SU-DHL-6 (cell line): ENCODE data around the gene TMEM170B.

Experiments used
- H2AFZ ChIP-seq: fragments of 200-600 bp; sonication (generic); 2 replicates; pipeline ENCODE4 v1.6.1; 2014; ENCODE audit warnings: low read depth, mild to moderate bottlenecking, moderate library complexity, mixed read lengths, antibody characterized with exemption, low read length; ENCODE audit not compliant: severe bottlenecking
- H3F3A ChIP-seq: fragments of 200-600 bp; shearing (Covaris generic); 2 replicates; pipeline ENCODE4 v1.6.0; 2016; ENCODE audit warnings: antibody characterized with exemption, mild to moderate bottlenecking; ENCODE audit not compliant: insufficient read depth
- H3K27ac ChIP-seq: fragments of 200-600 bp; sonication (generic); 2 replicates; pipeline ENCODE4 v1.5.1; 2016; ENCODE audit warnings: low read depth, mild to moderate bottlenecking, low read length, moderate library complexity, mixed read lengths
- H3K27me3 ChIP-seq: fragments of 200-600 bp; sonication (generic), shearing (Covaris generic); 2 replicates; pipeline ENCODE4 v1.6.0; 2014; ENCODE audit warnings: mild to moderate bottlenecking, low read length
- H3K36me3 ChIP-seq: fragments of 200-600 bp; sonication (generic); 2 replicates; pipeline ENCODE4 v1.6.1; 2014; ENCODE audit warnings: mild to moderate bottlenecking, low read length, mixed read lengths
- H3K4me2 ChIP-seq: fragments of 300-600, 200-600 bp; shearing (Covaris generic), sonication (generic); 2 replicates; pipeline ENCODE4 v1.6.0; 2014; ENCODE audit warnings: low read length, low read depth, mild to moderate bottlenecking; ENCODE audit not compliant: poor library complexity, severe bottlenecking
- H3K4me3 ChIP-seq: fragments of 200-600 bp; sonication (generic); 2 replicates; pipeline ENCODE4 v1.5.1; 2014; ENCODE audit warnings: antibody characterized with exemption, low read length, mild to moderate bottlenecking, mixed read lengths; ENCODE audit not compliant: insufficient read depth, poor library complexity, severe bottlenecking
- H3K79me2 ChIP-seq: fragments of 200-600 bp; sonication (generic); 2 replicates; pipeline ENCODE4 v1.6.1; 2014; ENCODE audit warnings: mild to moderate bottlenecking, low read length, moderate library complexity; ENCODE audit not compliant: insufficient read depth
- H3K9ac ChIP-seq: fragments of 200-600 bp; sonication (generic); 2 replicates; pipeline ENCODE4 v1.7.0; 2014; ENCODE audit warnings: mild to moderate bottlenecking, low read length
- H3K9me2 ChIP-seq: fragments of 200-600 bp; sonication (generic); replicated peaks from 2 replicates; pipeline ENCODE4 v1.6.1; 2014; ENCODE audit warnings: low read length; ENCODE audit not compliant: insufficient read depth
- H3K9me3 ChIP-seq: fragments of 200-600 bp; sonication (generic); 2 replicates; pipeline ENCODE4 v1.6.1; 2014; ENCODE audit warnings: low read length, mixed read lengths; ENCODE audit not compliant: insufficient read depth
- H4K20me1 ChIP-seq: fragments of 200-600 bp; sonication (generic); 2 replicates; pipeline ENCODE4 v1.6.1; 2014; ENCODE audit warnings: low read depth, mild to moderate bottlenecking, antibody characterized with exemption, low read length, moderate library complexity, mixed read lengths
- EZH2phosphoT487 ChIP-seq: fragments of 200-600 bp; sonication (generic), shearing (Covaris generic); conservative IDR thresholded peaks from 2 replicates; pipeline ENCODE4 v1.6.1; 2018; ENCODE audit warnings: mild to moderate bottlenecking, antibody characterized with exemption, low read length, moderate library complexity, mixed read lengths
- TF ChIP-seq, protein P1 (sequence below): fragments of 200-600 bp; sonication (generic); IDR thresholded peaks from one replicate; pipeline ENCODE4 v1.5.1; 2017; ENCODE audit warnings: antibody characterized with exemption, mild to moderate bottlenecking, low read length, moderate library complexity; ENCODE audit not compliant: insufficient read depth, poor library complexity, severe bottlenecking

TMEM170B gene

DNA sequence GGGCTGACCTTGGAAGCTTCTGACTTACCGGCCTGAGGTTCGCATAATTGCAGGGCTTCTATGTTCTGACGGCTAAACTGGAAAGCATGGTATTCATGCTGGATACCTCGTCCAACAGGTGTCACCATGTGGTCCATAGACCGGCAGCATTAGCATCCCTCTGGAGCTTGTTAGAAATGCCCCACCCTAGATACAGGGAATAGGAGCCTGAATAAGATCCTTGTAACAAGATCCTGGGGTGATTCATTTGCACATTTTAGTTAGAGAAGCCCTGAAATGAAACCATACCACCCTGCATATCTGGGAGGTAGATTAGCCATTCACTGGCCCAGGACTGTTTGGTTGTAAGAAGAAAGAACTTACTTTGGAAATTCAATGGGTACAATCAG lies 77.7 kb downstream of the TMEM170B start:
- Histone ChIP-seq H3K36me3 (no peaks in the 10 kb centered on the region), H2AFZ (no peak overlapping the region), H3K9me2 (no peaks in the 10 kb centered on the region), H4K20me1 (no peaks in the 10 kb centered on the region), H3K9me3 (no peaks in the 10 kb centered on the region), H3K27me3 (no peaks in the 10 kb centered on the region), H3F3A (no peaks in the 10 kb centered on the region), H3K9ac (no peak overlapping the region), H3K79me2 (no peaks in the 10 kb centered on the region), H3K4me3 (no peak overlapping the region), H3K27ac (no peak overlapping the region), H3K4me2 (no peak overlapping the region)
- TF ChIP-seq, protein P1, sequence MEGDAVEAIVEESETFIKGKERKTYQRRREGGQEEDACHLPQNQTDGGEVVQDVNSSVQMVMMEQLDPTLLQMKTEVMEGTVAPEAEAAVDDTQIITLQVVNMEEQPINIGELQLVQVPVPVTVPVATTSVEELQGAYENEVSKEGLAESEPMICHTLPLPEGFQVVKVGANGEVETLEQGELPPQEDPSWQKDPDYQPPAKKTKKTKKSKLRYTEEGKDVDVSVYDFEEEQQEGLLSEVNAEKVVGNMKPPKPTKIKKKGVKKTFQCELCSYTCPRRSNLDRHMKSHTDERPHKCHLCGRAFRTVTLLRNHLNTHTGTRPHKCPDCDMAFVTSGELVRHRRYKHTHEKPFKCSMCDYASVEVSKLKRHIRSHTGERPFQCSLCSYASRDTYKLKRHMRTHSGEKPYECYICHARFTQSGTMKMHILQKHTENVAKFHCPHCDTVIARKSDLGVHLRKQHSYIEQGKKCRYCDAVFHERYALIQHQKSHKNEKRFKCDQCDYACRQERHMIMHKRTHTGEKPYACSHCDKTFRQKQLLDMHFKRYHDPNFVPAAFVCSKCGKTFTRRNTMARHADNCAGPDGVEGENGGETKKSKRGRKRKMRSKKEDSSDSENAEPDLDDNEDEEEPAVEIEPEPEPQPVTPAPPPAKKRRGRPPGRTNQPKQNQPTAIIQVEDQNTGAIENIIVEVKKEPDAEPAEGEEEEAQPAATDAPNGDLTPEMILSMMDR, result no peak
- TF ChIP-seq EZH2phosphoT487, result no peak

DNA sequence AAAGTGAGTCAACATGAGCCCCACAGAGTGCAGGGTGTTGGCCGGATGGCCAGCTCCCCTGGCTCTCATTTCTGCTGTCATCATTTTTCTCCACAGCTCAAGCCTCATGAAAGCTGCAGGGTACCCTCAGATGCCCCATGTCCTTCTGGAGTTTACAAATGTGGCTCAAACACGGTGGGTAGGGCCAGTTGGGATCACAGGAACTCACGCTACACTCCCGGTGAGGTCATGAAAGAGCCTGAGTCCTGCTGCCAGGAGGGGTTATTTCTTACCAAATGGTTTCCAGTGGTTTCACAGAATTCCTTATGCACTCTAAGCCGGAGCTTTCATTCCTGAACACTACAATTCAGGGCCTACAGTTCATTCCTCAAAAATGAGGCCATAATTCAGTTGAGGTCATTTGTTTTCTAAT lies 78.7 kb downstream of the TMEM170B start:
- no peak overlapping the region for H2AFZ ChIP-seq
- TF ChIP-seq EZH2phosphoT487, result no peak
- TF ChIP-seq, protein P1, result no peak
- no peaks in the 10 kb centered on the region for H3K9me2 ChIP-seq
- H3K27me3 ChIP-seq, result no peaks in the 10 kb centered on the region
- no peaks in the 10 kb centered on the region for H3K9me3 ChIP-seq
- no peaks in the 10 kb centered on the region for H3F3A ChIP-seq
- no peaks in the 10 kb centered on the region for H4K20me1 ChIP-seq
- H3K4me2 ChIP-seq, result no peak overlapping the region
- no peak overlapping the region for H3K4me3 ChIP-seq
- no peaks in the 10 kb centered on the region for H3K79me2 ChIP-seq
- no peaks in the 10 kb centered on the region for H3K36me3 ChIP-seq
- H3K27ac ChIP-seq, result no peak overlapping the region
- no peak overlapping the region for H3K9ac ChIP-seq

DNA sequence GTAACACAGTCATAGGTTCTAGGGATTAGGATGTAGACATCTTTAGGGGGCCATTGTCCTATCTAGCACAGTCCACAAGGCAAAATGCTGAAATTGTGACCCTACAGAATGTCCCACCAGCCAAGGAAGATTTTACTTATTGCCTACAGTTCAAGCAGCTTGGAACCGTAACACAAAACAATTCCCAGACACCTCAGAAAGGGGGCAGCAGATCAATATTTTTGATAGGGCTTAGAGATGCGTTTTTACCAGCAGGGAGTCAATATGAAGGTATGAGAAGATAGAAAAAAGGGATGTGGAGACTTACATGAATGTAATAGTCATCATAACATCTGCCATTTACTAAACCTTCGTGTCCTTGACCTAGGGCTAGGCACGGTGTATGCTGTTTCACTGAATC lies 81.0 kb downstream of the TMEM170B start:
- no peak overlapping the region for H3K9ac ChIP-seq
- no peaks in the 10 kb centered on the region for H3K9me3 ChIP-seq
- no peaks in the 10 kb centered on the region for H3K9me2 ChIP-seq
- H3K27me3 ChIP-seq, result no peaks in the 10 kb centered on the region
- H2AFZ ChIP-seq, result no peak overlapping the region
- H3K36me3 ChIP-seq, result no peaks in the 10 kb centered on the region
- TF ChIP-seq, protein P1, result no peak
- no peak for TF ChIP-seq EZH2phosphoT487
- H4K20me1 ChIP-seq, result no peaks in the 10 kb centered on the region
- H3K27ac ChIP-seq, result no peak overlapping the region
- H3K4me3 ChIP-seq, result no peak overlapping the region
- H3F3A ChIP-seq, result no peaks in the 10 kb centered on the region
- H3K79me2 ChIP-seq, result no peaks in the 10 kb centered on the region
- H3K4me2 ChIP-seq, result no peak overlapping the region
